Measurements from ENCODE around the gene PNISR.
"Not testable (repeated sequence)": the region's sequence is repeated elsewhere in the genome, so short reads cannot be mapped to it uniquely, and the experiment has no call there.

PNISR gene, protein sequence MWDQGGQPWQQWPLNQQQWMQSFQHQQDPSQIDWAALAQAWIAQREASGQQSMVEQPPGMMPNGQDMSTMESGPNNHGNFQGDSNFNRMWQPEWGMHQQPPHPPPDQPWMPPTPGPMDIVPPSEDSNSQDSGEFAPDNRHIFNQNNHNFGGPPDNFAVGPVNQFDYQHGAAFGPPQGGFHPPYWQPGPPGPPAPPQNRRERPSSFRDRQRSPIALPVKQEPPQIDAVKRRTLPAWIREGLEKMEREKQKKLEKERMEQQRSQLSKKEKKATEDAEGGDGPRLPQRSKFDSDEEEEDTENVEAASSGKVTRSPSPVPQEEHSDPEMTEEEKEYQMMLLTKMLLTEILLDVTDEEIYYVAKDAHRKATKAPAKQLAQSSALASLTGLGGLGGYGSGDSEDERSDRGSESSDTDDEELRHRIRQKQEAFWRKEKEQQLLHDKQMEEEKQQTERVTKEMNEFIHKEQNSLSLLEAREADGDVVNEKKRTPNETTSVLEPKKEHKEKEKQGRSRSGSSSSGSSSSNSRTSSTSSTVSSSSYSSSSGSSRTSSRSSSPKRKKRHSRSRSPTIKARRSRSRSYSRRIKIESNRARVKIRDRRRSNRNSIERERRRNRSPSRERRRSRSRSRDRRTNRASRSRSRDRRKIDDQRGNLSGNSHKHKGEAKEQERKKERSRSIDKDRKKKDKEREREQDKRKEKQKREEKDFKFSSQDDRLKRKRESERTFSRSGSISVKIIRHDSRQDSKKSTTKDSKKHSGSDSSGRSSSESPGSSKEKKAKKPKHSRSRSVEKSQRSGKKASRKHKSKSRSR

GRCh38 chr6:99424761-99425646, at the start of gene PNISR:
PNISR (minus strand) TSS chr6:99425308; CDS start chr6:99414659, 10,649 bp downstream.
- peak within 1 kb of the TSS; percentile 100 for H3K27ac ChIP-seq (ENCODE audit: low read depth, low read length)
- H3K9me3 ChIP-seq (ENCODE audit: control insufficient read depth, insufficient read depth, low read length): no peaks in the 10 kb centered on the region
- H3K36me3 ChIP-seq (ENCODE audit: control insufficient read depth, insufficient read depth, low read length): peaks cover 13% of the 10 kb centered on the region
- H3K4me3 ChIP-seq (ENCODE audit: low read depth, low read length): peak within 1 kb of the TSS; percentile 90
- no peaks in the 10 kb centered on the region for H3K27me3 ChIP-seq (ENCODE audit: control insufficient read depth, insufficient read depth, low read length)
- H3K4me1 ChIP-seq (ENCODE audit: control insufficient read depth, insufficient read depth, low read length): peaks cover 35% of the 10 kb centered on the region
- peak within 1 kb of the TSS; percentile 97 for H3K9ac ChIP-seq (ENCODE audit: low read depth, low read length)

DNA sequence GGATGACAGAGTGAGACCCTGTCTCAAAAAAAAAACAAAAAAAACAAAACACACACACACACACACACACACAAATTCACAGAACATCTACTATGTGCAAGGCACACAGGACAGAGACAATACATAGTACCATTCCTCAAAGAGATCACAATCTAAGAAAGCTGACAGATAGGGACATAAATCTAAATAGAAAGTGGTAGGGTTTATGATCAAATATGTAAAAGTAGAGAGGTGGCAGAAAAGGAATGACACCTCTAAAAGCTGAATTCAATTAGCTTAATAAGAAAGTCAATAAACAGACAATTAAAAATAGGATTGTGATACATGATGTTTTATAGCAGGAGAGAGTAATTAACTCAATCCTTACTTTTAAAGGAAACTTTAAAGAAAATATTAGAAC, 48.6 kb upstream of the PNISR start:
- Histone ChIP-seq H3K4me1 (ENCODE audit: control insufficient read depth, insufficient read depth, low read length) (no peaks in the 10 kb centered on the region), H3K9ac (ENCODE audit: low read depth, low read length) (no peak overlapping the region), H3K27me3 (ENCODE audit: control insufficient read depth, insufficient read depth, low read length) (no peaks in the 10 kb centered on the region), H3K36me3 (ENCODE audit: control insufficient read depth, insufficient read depth, low read length) (peaks cover 59% of the 10 kb centered on the region), H3K4me3 (ENCODE audit: low read depth, low read length) (no peak overlapping the region), H3K9me3 (ENCODE audit: control insufficient read depth, insufficient read depth, low read length) (no peaks in the 10 kb centered on the region), H3K27ac (ENCODE audit: low read depth, low read length) (no peak overlapping the region)

GRCh38 chr6:99471638-99472037, 46.5 kb upstream of the PNISR start:
- H3K9ac ChIP-seq (ENCODE audit: low read depth, low read length): no peak overlapping the region
- H3K36me3 ChIP-seq (ENCODE audit: control insufficient read depth, insufficient read depth, low read length): peaks cover 63% of the 10 kb centered on the region
- no peak overlapping the region for H3K27ac ChIP-seq (ENCODE audit: low read depth, low read length)
- H3K4me3 ChIP-seq (ENCODE audit: low read depth, low read length): no peak overlapping the region
- no peaks in the 10 kb centered on the region for H3K27me3 ChIP-seq (ENCODE audit: control insufficient read depth, insufficient read depth, low read length)
- H3K4me1 ChIP-seq (ENCODE audit: control insufficient read depth, insufficient read depth, low read length): no peaks in the 10 kb centered on the region
- H3K9me3 ChIP-seq (ENCODE audit: control insufficient read depth, insufficient read depth, low read length): no peaks in the 10 kb centered on the region

- no peak overlapping the region for H3K4me3 ChIP-seq (ENCODE audit: low read depth, low read length)
- peaks cover 65% of the 10 kb centered on the region for H3K36me3 ChIP-seq (ENCODE audit: control insufficient read depth, insufficient read depth, low read length)
- H3K27ac ChIP-seq (ENCODE audit: low read depth, low read length): no peak overlapping the region
- H3K9me3 ChIP-seq (ENCODE audit: control insufficient read depth, insufficient read depth, low read length): no peaks in the 10 kb centered on the region
- H3K27me3 ChIP-seq (ENCODE audit: control insufficient read depth, insufficient read depth, low read length): no peaks in the 10 kb centered on the region
- H3K9ac ChIP-seq (ENCODE audit: low read depth, low read length): no peak overlapping the region
- H3K4me1 ChIP-seq (ENCODE audit: control insufficient read depth, insufficient read depth, low read length): no peaks in the 10 kb centered on the region
Measured at GRCh38 chr6:99467509-99468106, 42.5 kb upstream of the PNISR start.

- H3K27me3 ChIP-seq (ENCODE audit: control insufficient read depth, insufficient read depth, low read length); H3K9me3 ChIP-seq (ENCODE audit: control insufficient read depth, insufficient read depth, low read length); H3K4me1 ChIP-seq (ENCODE audit: control insufficient read depth, insufficient read depth, low read length); H3K27ac ChIP-seq (ENCODE audit: low read depth, low read length); H3K4me3 ChIP-seq (ENCODE audit: low read depth, low read length); H3K9ac ChIP-seq (ENCODE audit: low read depth, low read length): not testable (repeated sequence)
- H3K36me3 ChIP-seq (ENCODE audit: control insufficient read depth, insufficient read depth, low read length): peaks cover 50% of the 10 kb centered on the region
Measured at GRCh38 chr6:99459133-99459532, 34.0 kb upstream of the PNISR start.

DNA sequence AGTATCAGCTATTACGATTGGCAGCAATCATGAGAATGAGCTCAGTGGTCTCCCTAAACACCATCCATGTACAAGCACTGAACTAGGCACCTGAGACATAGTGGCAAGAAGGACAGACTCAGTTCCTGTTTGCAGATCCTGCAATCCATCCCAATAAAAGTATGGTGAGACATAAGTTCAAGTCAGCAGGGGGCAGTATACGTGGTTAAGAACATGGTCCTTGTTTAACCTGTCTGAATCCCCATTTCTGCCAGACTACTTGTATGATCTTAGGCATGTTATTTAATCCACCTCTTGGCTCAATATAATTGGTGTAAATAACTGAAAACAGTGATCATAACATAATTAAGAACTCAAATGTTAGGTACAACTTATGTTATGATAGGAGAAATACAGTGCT, 33.2 kb upstream of the PNISR start:
- no peak overlapping the region for H3K4me3 ChIP-seq (ENCODE audit: low read depth, low read length)
- H3K27me3 ChIP-seq (ENCODE audit: control insufficient read depth, insufficient read depth, low read length): no peaks in the 10 kb centered on the region
- peaks cover 4% of the 10 kb centered on the region; the same call in 1 of the 2 replicates for H3K9me3 ChIP-seq (ENCODE audit: control insufficient read depth, insufficient read depth, low read length)
- no peak overlapping the region for H3K27ac ChIP-seq (ENCODE audit: low read depth, low read length)
- H3K9ac ChIP-seq (ENCODE audit: low read depth, low read length): no peak overlapping the region
- H3K4me1 ChIP-seq (ENCODE audit: control insufficient read depth, insufficient read depth, low read length): peaks cover 7% of the 10 kb centered on the region; the same call in 1 of the 2 replicates
- H3K36me3 ChIP-seq (ENCODE audit: control insufficient read depth, insufficient read depth, low read length): peaks cover 50% of the 10 kb centered on the region

DNA sequence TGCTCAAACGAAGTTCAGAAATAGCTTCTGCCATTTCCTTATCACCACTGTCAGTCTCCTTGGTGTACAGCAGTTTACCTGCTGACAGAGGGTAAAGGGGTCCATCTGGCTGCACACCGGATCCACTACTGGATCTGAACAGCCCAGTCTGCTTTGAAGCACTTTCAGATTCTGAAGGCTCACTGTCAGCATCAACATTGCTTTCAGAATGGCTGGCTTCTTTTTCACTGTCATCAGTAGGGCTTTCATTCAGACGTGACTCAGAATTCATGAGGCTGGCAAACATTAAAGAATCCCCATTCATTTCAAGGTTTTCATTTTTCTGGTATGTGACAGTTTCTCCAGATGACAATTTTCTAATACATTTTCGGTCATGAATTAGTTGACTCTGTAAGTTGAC, 21.0 kb upstream of the PNISR start:
- peaks cover 14% of the 10 kb centered on the region for H3K36me3 ChIP-seq (ENCODE audit: control insufficient read depth, insufficient read depth, low read length)
- no peak overlapping the region for H3K9ac ChIP-seq (ENCODE audit: low read depth, low read length)
- H3K4me3 ChIP-seq (ENCODE audit: low read depth, low read length): no peak overlapping the region
- no peaks in the 10 kb centered on the region for H3K4me1 ChIP-seq (ENCODE audit: control insufficient read depth, insufficient read depth, low read length)
- H3K9me3 ChIP-seq (ENCODE audit: control insufficient read depth, insufficient read depth, low read length): no peaks in the 10 kb centered on the region; the same call in 1 of the 2 replicates
- H3K27me3 ChIP-seq (ENCODE audit: control insufficient read depth, insufficient read depth, low read length): no peaks in the 10 kb centered on the region
- no peak overlapping the region for H3K27ac ChIP-seq (ENCODE audit: low read depth, low read length)

DNA sequence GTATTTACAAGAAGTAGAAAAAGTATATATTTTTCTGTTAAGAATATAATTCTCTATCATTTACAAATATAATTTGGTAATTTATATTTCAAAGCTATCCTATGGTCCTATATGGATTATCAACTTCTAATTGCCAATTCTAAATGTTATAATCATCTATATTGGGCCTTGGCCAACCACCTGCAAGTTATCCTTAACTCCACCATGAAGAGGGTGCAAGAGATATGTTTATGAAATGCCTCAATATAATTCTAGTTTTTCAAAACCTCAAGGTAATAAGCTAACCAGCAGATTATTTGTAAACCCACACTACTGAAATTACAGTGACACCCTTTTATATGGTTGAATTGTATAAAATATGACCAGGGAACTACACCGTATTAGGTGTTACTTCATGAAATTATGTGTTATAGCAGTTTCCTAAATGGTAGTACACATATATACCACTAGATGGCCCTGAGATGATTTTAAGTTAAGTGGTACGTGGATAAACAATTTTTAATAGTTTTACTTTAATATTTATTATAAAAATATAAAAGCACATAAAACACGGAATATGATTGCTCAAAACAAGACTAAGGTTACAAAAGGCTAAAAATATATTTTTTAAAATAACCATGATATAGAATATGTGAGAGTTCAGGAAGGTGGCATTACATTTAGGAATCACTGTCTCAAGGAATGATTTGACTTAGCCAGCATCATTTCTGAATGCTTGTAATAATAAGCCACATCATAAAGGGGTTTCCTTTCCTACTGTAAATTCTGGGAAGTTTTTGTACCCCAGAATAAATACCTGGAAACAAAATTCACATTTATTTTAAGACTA, 9.8 kb upstream of the PNISR start:
- no peaks in the 10 kb centered on the region for H3K27me3 ChIP-seq (ENCODE audit: control insufficient read depth, insufficient read depth, low read length)
- H3K4me3 ChIP-seq (ENCODE audit: low read depth, low read length): no peak overlapping the region
- 0 out of 2 replicates have a peak, but pooled peaks cover 8% of the 10 kb centered on the region for H3K4me1 ChIP-seq (ENCODE audit: control insufficient read depth, insufficient read depth, low read length)
- no peak overlapping the region for H3K27ac ChIP-seq (ENCODE audit: low read depth, low read length)
- no peaks in the 10 kb centered on the region for H3K9me3 ChIP-seq (ENCODE audit: control insufficient read depth, insufficient read depth, low read length)
- H3K36me3 ChIP-seq (ENCODE audit: control insufficient read depth, insufficient read depth, low read length): peaks cover 49% of the 10 kb centered on the region
- H3K9ac ChIP-seq (ENCODE audit: low read depth, low read length): no peak overlapping the region

DNA sequence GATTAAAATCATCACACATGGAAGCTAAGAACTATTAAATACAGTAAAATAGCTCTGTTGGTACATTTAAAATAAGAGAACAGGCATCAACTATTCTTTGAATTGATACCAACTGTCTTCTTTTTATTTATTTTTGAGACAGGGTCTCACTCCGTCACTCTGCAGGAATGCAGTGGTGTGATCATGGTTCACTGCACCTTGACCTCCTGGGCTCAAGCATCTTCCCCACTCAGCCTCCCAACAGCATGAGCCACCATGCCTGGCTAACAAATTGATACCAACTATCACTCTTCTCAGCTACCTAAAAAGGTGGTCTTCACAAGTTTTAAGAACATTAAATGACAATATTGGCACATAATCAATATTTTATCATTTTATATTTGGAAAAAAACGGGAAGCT, 7.8 kb upstream of the PNISR start:
- Histone ChIP-seq H3K4me3 (ENCODE audit: low read depth, low read length) (no peak overlapping the region), H3K27ac (ENCODE audit: low read depth, low read length) (peak overlapping the region; percentile 0), H3K9ac (ENCODE audit: low read depth, low read length) (no peak overlapping the region), H3K4me1 (ENCODE audit: control insufficient read depth, insufficient read depth, low read length) (0 out of 2 replicates have a peak, but pooled peaks cover 8% of the 10 kb centered on the region), H3K27me3 (ENCODE audit: control insufficient read depth, insufficient read depth, low read length) (no peaks in the 10 kb centered on the region), H3K9me3 (ENCODE audit: control insufficient read depth, insufficient read depth, low read length) (no peaks in the 10 kb centered on the region), H3K36me3 (ENCODE audit: control insufficient read depth, insufficient read depth, low read length) (peaks cover 34% of the 10 kb centered on the region)

Measured in HUES48 (cell line).